ENCODE data around the gene CHFR. TPM values are rescaled to one million over a fixed set of nuclear protein-coding genes. Genes with fewer than 3 reads are reported as not detected.

Gene CHFR
- total and polyA plus RNA-seq, 4 donors: 7.0 to 23.4 (median 14.6) TPM

GRCh38 chr12:132872975-132873421 is 14.4 kb downstream of the CHFR start:
- WGBS: 86% methylated on average over 12 of the region's 12 CpGs
- H3K4me3 ChIP-seq (ENCODE audit: low read depth in 1 of 3, low read length in 3 of 3): no peak overlapping the region
- no peak overlapping the region for H3K9ac ChIP-seq (ENCODE audit: low read depth in 1 of 2, low read length in 2 of 2)
- no peak overlapping the region for H3K27ac ChIP-seq (ENCODE audit: low read depth in 1 of 2, low read length in 2 of 2)
- H3K27me3 ChIP-seq (ENCODE audit: control insufficient read depth in 4 of 4, insufficient read depth in 4 of 4, low read length in 3 of 4): no peaks in the 10 kb centered on the region
- no peak for TF ChIP-seq SP1 (IDR thresholded peaks at IDR 0.05)
- no peak for TF ChIP-seq HNF4G (IDR thresholded peaks at IDR 0.05)
- no peak for TF ChIP-seq TAF1 (conservative IDR thresholded peaks at IDR 0.05)
- TF ChIP-seq EGR1 (IDR thresholded peaks at IDR 0.05; ENCODE audit: low read depth in 2 of 2): no peak
- TF ChIP-seq JUND (IDR thresholded peaks at IDR 0.05): no peak
- TF ChIP-seq MAX (IDR thresholded peaks at IDR 0.05): no peak
- TF ChIP-seq FOXA1 (IDR thresholded peaks at IDR 0.05): no peak
- no peaks in the 10 kb centered on the region for H3K4me1 ChIP-seq (ENCODE audit: control insufficient read depth in 4 of 4, insufficient read depth in 4 of 4, low read length in 3 of 4)
- H3K36me3 ChIP-seq (ENCODE audit: control insufficient read depth in 4 of 4, insufficient read depth in 3 of 4, low read depth in 1 of 4, low read length in 3 of 4): peaks cover 46 to 67% (median 51%) of the 10 kb centered on the region in 4 donors
- peaks cover 0 to 3% (median under 1%) of the 10 kb centered on the region in 4 donors for H3K9me3 ChIP-seq (ENCODE audit: control insufficient read depth in 4 of 4, low read length in 3 of 4)
- DNase-seq (ENCODE audit: low spot score): no peak

DNA sequence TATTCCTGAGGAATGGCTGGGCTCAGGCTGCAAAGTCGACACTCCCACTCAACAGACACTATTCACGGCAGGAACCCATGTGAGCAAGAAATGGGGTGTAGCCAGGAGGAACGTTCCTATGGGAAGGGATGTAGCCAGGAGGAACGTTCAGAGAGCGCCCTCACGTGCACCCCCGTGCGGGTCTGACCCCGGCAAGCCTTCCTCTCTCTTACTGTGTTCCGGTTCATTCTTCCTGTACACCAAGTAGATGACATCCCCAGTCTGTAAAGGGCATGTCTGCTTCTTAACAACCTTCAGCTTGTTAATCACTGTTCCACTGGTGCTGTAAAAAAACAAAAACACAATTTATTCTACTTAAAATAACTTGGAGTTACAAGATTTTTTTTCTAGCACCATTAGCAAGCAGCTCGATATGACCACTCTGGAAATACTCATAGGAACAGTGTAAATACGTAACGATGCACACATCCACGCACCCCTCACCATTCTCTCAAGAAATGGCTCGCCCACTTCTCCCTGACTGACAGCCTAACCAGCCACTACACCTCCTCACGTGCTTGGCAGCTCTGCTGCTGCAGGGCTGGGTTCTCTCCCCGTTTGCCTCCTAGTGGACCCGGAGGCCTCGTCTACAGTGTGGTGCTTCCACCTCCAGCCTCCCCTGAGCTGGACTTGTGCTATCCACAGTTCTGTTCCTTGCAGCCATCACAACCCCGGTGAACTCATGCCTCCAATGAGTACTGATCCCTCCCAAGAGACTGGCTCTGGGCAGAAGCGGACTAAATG is 15.1 kb downstream of the CHFR start:
- Histone ChIP-seq H3K27me3 (ENCODE audit: control insufficient read depth in 4 of 4, insufficient read depth in 4 of 4, low read length in 3 of 4) (no peaks in the 10 kb centered on the region), H3K36me3 (ENCODE audit: control insufficient read depth in 4 of 4, insufficient read depth in 3 of 4, low read depth in 1 of 4, low read length in 3 of 4) (peaks cover 47 to 72% (median 52%) of the 10 kb centered on the region in 4 donors), H3K9ac (ENCODE audit: low read depth in 1 of 2, low read length in 2 of 2) (no peak overlapping the region), H3K4me1 (ENCODE audit: control insufficient read depth in 4 of 4, insufficient read depth in 4 of 4, low read length in 3 of 4) (no peaks in the 10 kb centered on the region), H3K4me3 (ENCODE audit: low read depth in 1 of 3, low read length in 3 of 3) (no peak overlapping the region), H3K9me3 (ENCODE audit: control insufficient read depth in 4 of 4, low read length in 3 of 4) (peaks cover 0 to 4% (median 2%) of the 10 kb centered on the region in 4 donors), H3K27ac (ENCODE audit: low read depth in 1 of 2, low read length in 2 of 2) (no peak overlapping the region)
- TF ChIP-seq HNF4A (conservative IDR thresholded peaks at IDR 0.05) (no peak), EGR1 (IDR thresholded peaks at IDR 0.05; ENCODE audit: low read depth in 2 of 2) (no peak), GABPA (IDR thresholded peaks at IDR 0.05 in 1 of 2, conservative IDR thresholded peaks at IDR 0.05 in 1 of 2) (no peak), MAX (IDR thresholded peaks at IDR 0.05) (no peak), RXRA (IDR thresholded peaks at IDR 0.05) (no peak), HNF4G (IDR thresholded peaks at IDR 0.05) (no peak), TAF1 (conservative IDR thresholded peaks at IDR 0.05) (no peak), FOXA1 (IDR thresholded peaks at IDR 0.05) (no peak)
- TF ChIP-seq, protein P1, sequence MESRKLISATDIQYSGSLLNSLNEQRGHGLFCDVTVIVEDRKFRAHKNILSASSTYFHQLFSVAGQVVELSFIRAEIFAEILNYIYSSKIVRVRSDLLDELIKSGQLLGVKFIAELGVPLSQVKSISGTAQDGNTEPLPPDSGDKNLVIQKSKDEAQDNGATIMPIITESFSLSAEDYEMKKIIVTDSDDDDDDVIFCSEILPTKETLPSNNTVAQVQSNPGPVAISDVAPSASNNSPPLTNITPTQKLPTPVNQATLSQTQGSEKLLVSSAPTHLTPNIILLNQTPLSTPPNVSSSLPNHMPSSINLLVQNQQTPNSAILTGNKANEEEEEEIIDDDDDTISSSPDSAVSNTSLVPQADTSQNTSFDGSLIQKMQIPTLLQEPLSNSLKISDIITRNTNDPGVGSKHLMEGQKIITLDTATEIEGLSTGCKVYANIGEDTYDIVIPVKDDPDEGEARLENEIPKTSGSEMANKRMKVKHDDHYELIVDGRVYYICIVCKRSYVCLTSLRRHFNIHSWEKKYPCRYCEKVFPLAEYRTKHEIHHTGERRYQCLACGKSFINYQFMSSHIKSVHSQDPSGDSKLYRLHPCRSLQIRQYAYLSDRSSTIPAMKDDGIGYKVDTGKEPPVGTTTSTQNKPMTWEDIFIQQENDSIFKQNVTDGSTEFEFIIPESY (IDR thresholded peaks at IDR 0.05): no peak
- TF ChIP-seq, protein P2, sequence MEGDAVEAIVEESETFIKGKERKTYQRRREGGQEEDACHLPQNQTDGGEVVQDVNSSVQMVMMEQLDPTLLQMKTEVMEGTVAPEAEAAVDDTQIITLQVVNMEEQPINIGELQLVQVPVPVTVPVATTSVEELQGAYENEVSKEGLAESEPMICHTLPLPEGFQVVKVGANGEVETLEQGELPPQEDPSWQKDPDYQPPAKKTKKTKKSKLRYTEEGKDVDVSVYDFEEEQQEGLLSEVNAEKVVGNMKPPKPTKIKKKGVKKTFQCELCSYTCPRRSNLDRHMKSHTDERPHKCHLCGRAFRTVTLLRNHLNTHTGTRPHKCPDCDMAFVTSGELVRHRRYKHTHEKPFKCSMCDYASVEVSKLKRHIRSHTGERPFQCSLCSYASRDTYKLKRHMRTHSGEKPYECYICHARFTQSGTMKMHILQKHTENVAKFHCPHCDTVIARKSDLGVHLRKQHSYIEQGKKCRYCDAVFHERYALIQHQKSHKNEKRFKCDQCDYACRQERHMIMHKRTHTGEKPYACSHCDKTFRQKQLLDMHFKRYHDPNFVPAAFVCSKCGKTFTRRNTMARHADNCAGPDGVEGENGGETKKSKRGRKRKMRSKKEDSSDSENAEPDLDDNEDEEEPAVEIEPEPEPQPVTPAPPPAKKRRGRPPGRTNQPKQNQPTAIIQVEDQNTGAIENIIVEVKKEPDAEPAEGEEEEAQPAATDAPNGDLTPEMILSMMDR (IDR thresholded peaks at IDR 0.05; ENCODE audit: low read depth, low read length, missing input control): no peak
- 96% methylated on average over 21 of the region's 21 CpGs for WGBS
- DNase-seq (ENCODE audit: low spot score): no peak
